Natural killer cell (primary cell): ENCODE measurements around the gene FAM76B. TPM values are rescaled to one million over a fixed set of nuclear protein-coding genes. Genes with fewer than 3 reads are reported as not detected.

Experiments used
- ATAC-seq, 3 donors: fragments of 150-1000 bp in 2 of 3; fragments of 200-7000 bp in 1 of 3; cut with Tn5 transposase; 1 replicate in 1 of 3; 2 replicates in 2 of 3; pipeline ENCODE4 v1.10.0; 2021; ENCODE audit warnings: mild to moderate bottlenecking in 2 of 3, moderate library complexity in 2 of 3
- DNase-seq, 2 donors: peaks; one replicate each; pipeline versions ENCODE4 v3.0.0 to v3.0.0-alpha.2; 2013 to 2021; ENCODE audit warnings: mixed read lengths in 1 of 2
- H3K27ac ChIP-seq: one replicate; pipeline ENCODE4 v1.5.1; 2013; ENCODE audit warnings: mild to moderate bottlenecking, low read length
- H3K27me3 ChIP-seq: one replicate; pipeline ENCODE4 v1.6.1; 2013; ENCODE audit warnings: low read length; ENCODE audit not compliant: control insufficient read depth, insufficient read depth
- H3K36me3 ChIP-seq: one replicate; pipeline ENCODE4 v1.6.1; 2013; ENCODE audit warnings: low read length; ENCODE audit not compliant: control insufficient read depth, insufficient read depth
- H3K4me1 ChIP-seq: one replicate; pipeline ENCODE4 v1.6.1; 2013; ENCODE audit warnings: low read length; ENCODE audit not compliant: control insufficient read depth, insufficient read depth
- H3K4me3 ChIP-seq: one replicate; pipeline ENCODE4 v1.5.1; 2013; ENCODE audit warnings: low read length
- H3K9me3 ChIP-seq: one replicate; pipeline ENCODE4 v1.6.1; 2013; ENCODE audit warnings: low read length; ENCODE audit not compliant: control insufficient read depth, insufficient read depth
- H3K27ac Mint-ChIP-seq, 2 donors: one replicate each; pipeline ENCODE4 v1.8.0; 2022; ENCODE audit warnings: mild to moderate bottlenecking in 2 of 2, mixed read lengths in 2 of 2, moderate library complexity in 1 of 2
- H3K27me3 Mint-ChIP-seq, 2 donors: one replicate each; pipeline ENCODE4 v1.8.0; 2022; ENCODE audit warnings: low read depth in 2 of 2, mixed read lengths in 2 of 2
- H3K36me3 Mint-ChIP-seq: one replicate; pipeline ENCODE4 v1.8.0; 2022; ENCODE audit warnings: mixed read lengths
- H3K4me1 Mint-ChIP-seq, 2 donors: one replicate each; pipeline ENCODE4 v1.8.0; 2022; ENCODE audit warnings: mixed read lengths in 2 of 2
- H3K4me3 Mint-ChIP-seq: one replicate; pipeline ENCODE4 v1.8.0; 2022; ENCODE audit warnings: mild to moderate bottlenecking, moderate library complexity, mixed read lengths
- H3K9me3 Mint-ChIP-seq, 2 donors: one replicate each; pipeline ENCODE4 v1.8.0; 2022; ENCODE audit warnings: mixed read lengths in 2 of 2
- CTCF ChIP-seq: fragments of 200-600 bp; IDR thresholded peaks from one replicate; pipeline ENCODE4 v1.8.0; 2022; ENCODE audit warnings: antibody characterized with exemption
- WGBS: methylation state at CpG from one replicate; pipeline ENCODE4 v1.1.7; 2013; ENCODE audit warnings: missing lambda C conversion rate; ENCODE audit not compliant: insufficient coverage; 5-methylcytosine and 5-hydroxymethylcytosine counted together
- intact Hi-C: fragments of 100-400 bp; cut with micrococcal nuclease; formaldehyde crosslinking; loops from one replicate; pipeline ENCODE4 v1.14.2; 2022
- total RNA-seq, 4 donors: library from RNA; stranded (reverse); fragments of 120-200 nt in 1 of 4; gene quantifications; one replicate each; pipeline versions ENCODE4 v1.2.3 to v1.2.4, GENCODE V29; 2013 to 2022

FAM76B gene
- total RNA-seq, 3 donors from 2014 or later (not counting 1 experiment from before 2014, with no cell fraction given), result 71.3 to 81.0 (median 76.9) TPM

- Histone ChIP-seq H3K4me3 (no peak overlapping the region), H3K9me3 (no peaks in the 10 kb centered on the region), H3K27me3 (peaks cover 2% of the 10 kb centered on the region), H3K27ac (no peak overlapping the region), H3K4me1 (no peaks in the 10 kb centered on the region), H3K36me3 (no peaks in the 10 kb centered on the region)
- ATAC-seq, result no peak
- Mint-ChIP-seq H3K4me3 (no peak overlapping the region), H3K27ac (no peak overlapping the region), H3K27me3 (peaks cover 11 to 16% of the 10 kb centered on the region in 2 donors), H3K4me1 (no peaks in the 10 kb centered on the region), H3K36me3 (no peaks in the 10 kb centered on the region), H3K9me3 (no peaks in the 10 kb centered on the region)
- no peak for DNase-seq
- TF ChIP-seq CTCF, result no peak
- intact Hi-C loops, result no loop called here
These were observed 61.5 kb downstream of the FAM76B start for GRCh38 chr11:95728094-95728493.

GRCh38 chr11:95727620-95728019, 62.0 kb downstream of the FAM76B start:
- Histone ChIP-seq H3K36me3 (no peaks in the 10 kb centered on the region), H3K27me3 (peaks cover 2% of the 10 kb centered on the region), H3K4me3 (no peak overlapping the region), H3K9me3 (no peaks in the 10 kb centered on the region), H3K27ac (no peak overlapping the region), H3K4me1 (no peaks in the 10 kb centered on the region)
- Mint-ChIP-seq H3K36me3 (no peaks in the 10 kb centered on the region), H3K9me3 (no peaks in the 10 kb centered on the region), H3K4me3 (no peak overlapping the region), H3K4me1 (no peaks in the 10 kb centered on the region), H3K27ac (no peak overlapping the region), H3K27me3 (peaks cover 11 to 13% of the 10 kb centered on the region in 2 donors)
- ATAC-seq, result no peak
- intact Hi-C loops, result no loop called here
- no peak for DNase-seq
- WGBS, result 91% methylated on average over 6 of the region's 6 CpGs
- no peak for TF ChIP-seq CTCF

- Mint-ChIP-seq H3K4me1 (no peaks in the 10 kb centered on the region), H3K27ac (no peak overlapping the region), H3K27me3 (peaks cover 11 to 12% of the 10 kb centered on the region in 2 donors), H3K9me3 (no peaks in the 10 kb centered on the region), H3K4me3 (no peak overlapping the region), H3K36me3 (no peaks in the 10 kb centered on the region)
- no peak overlapping the region for H3K4me3 ChIP-seq
- DNase-seq, result no peak
- no peak for ATAC-seq
- H3K36me3 ChIP-seq, result no peaks in the 10 kb centered on the region
- peaks cover 2% of the 10 kb centered on the region for H3K27me3 ChIP-seq
- 95% methylated on average over 2 of the region's 2 CpGs for WGBS
- no peaks in the 10 kb centered on the region for H3K9me3 ChIP-seq
- TF ChIP-seq CTCF, result no peak
- no peak overlapping the region for H3K27ac ChIP-seq
- intact Hi-C loops, result no loop called here
- H3K4me1 ChIP-seq, result no peaks in the 10 kb centered on the region
These were observed 62.5 kb downstream of the FAM76B start for GRCh38 chr11:95727111-95727510.

GRCh38 chr11:95725196-95725595, 64.4 kb downstream of the FAM76B start:
- WGBS, result no CpG with 5 or more reads among the region's 1 CpG
- H3K9me3 Mint-ChIP-seq, result no peaks in the 10 kb centered on the region

More at GRCh38 chr11:95725196-95725595, 64.4 kb downstream of the FAM76B start:
- Histone ChIP-seq H3K27ac (no peak overlapping the region), H3K9me3 (no peaks in the 10 kb centered on the region), H3K4me3 (no peak overlapping the region), H3K27me3 (peaks cover 2% of the 10 kb centered on the region), H3K36me3 (no peaks in the 10 kb centered on the region), H3K4me1 (peaks cover under 1% of the 10 kb centered on the region)
- intact Hi-C loops, result no loop called here
- ATAC-seq, result no peak
- no peak overlapping the region for H3K4me3 Mint-ChIP-seq
- peaks cover 7 to 18% of the 10 kb centered on the region in 2 donors for H3K27me3 Mint-ChIP-seq
- H3K4me1 Mint-ChIP-seq, result peaks cover 0 to 4% of the 10 kb centered on the region in 2 donors
- no peaks in the 10 kb centered on the region for H3K36me3 Mint-ChIP-seq
- TF ChIP-seq CTCF, result no peak
- no peak overlapping the region for H3K27ac Mint-ChIP-seq
- no peak for DNase-seq
